ENCODE results near the gene CCN6. TPM values are rescaled to one million over a fixed set of nuclear protein-coding genes. Genes with fewer than 3 reads are reported as not detected.

The CCN6 gene
- total RNA-seq, 1 experiment from 2014 or later = not detected

DNA sequence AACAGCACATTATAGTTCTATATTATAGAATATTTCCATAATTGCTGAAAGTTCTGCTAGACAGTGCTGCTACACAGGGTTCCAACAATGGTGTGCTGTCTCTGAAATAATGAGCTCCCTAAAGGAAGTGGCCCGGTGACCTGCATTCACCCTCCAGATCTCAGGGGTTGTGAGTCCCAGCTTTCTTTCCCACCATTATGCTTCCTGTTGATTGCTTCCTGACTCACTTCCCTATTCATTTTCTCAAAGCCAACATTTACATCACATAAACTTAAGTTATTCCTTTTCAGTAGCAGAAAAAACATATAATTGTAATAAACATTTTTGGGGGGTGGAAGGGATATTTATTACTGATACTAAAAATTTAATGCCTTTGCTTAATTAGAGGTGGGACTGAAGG lies 12.9 kb upstream of the CCN6 start (continued):
- no peak for TF ChIP-seq ZFX (IDR thresholded peaks at IDR 0.05)
- TF ChIP-seq CTCF (IDR thresholded peaks at IDR 0.05 in 2 of 3, conservative IDR thresholded peaks at IDR 0.05 in 1 of 3; ENCODE audit: borderline replicate concordance in 1 of 3, insufficient read depth in 1 of 3, low read depth in 2 of 3, low read length in 2 of 3) = no peak

DNA sequence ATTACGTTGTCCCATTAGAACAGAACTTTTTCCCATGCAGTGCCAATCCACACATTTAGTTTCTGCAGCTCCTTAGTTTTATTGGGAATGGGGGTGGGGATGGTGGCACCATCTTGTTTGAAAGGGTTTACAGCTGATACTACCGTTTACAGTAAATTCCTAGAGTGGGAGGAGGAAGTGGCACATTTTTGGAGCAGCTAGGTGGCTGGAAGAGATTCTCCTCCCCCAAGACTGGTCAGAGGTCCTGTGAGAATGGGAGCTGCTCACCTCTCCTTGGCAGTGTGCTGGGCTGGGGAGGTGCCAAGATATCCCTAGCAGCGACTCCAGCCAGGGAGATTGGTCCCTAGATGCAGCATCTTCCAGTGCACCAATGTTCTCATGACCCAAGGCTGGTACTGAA lies 12.4 kb upstream of the CCN6 start:
- H3K4me1 ChIP-seq (ENCODE audit: control insufficient read depth in 1 of 2, insufficient read depth in 2 of 2, low read length in 2 of 2) = peaks cover 0 to 13% of the 10 kb centered on the region in 2 experiments; a peak in 2 of 4 replicates
- no peaks in the 10 kb centered on the region for H3K36me3 ChIP-seq (ENCODE audit: control insufficient read depth in 1 of 2, insufficient read depth in 2 of 2, low read length in 2 of 2)
- H4K20me1 ChIP-seq (ENCODE audit: insufficient read depth) = no peaks in the 10 kb centered on the region
- no peak overlapping the region for H3K4me3 ChIP-seq (replicated peaks in 1 of 2; ENCODE audit: low read depth in 1 of 2, low read length in 2 of 2)
- H2AFZ ChIP-seq (ENCODE audit: low read depth, low read length, poor library complexity, severe bottlenecking) = no peak overlapping the region
- no peaks in the 10 kb centered on the region for H3K27me3 ChIP-seq (ENCODE audit: insufficient read depth, low read length)
- DNase-seq (ENCODE audit: low read depth, low spot score) (no peak), ATAC-seq (no peak)
- H3K9ac ChIP-seq (ENCODE audit: low read length) = no peak overlapping the region
- no TSS peak for BruUV-seq (replicated peaks)
- H3K9me2 ChIP-seq (ENCODE audit: insufficient read depth) = no peaks in the 10 kb centered on the region
- intact Hi-C loops (cut with micrococcal nuclease) = loop anchor here (5.0 kb wide), 1 partner anchor 44 kb away; no protein-coding TSS in a partner anchor
- no peaks in the 10 kb centered on the region for H3K79me2 ChIP-seq (ENCODE audit: insufficient read depth, low read length)
- H3K9me3 ChIP-seq (ENCODE audit: control insufficient read depth in 1 of 2, insufficient read depth in 1 of 2, low read depth in 1 of 2, low read length in 2 of 2) = no peaks in the 10 kb centered on the region
- RAD21 ChIA-PET (ENCODE audit: low non-redundant PET in 1 of 2, low total read pairs in 2 of 2, uncharacterized antibody in 2 of 2, unreplicated experiment in 2 of 2) = interaction anchor here in 1 of 2 experiments (1.0 kb wide), 1 partner anchor 399 kb away, joined by 4 read pairs; no protein-coding TSS in a partner anchor
- H3K4me2 ChIP-seq (ENCODE audit: low read length) = no peak overlapping the region
- POLR2A ChIA-PET = no interaction called here
- no peak overlapping the region for H3K27ac ChIP-seq (ENCODE audit: low read depth, low read length)
- CTCF ChIA-PET = interaction anchor here (1.2 to 2.3 kb wide), 3 partner anchors 10 to 783 kb away, joined by 3 to 12 read pairs (median 3); a partner anchor contains a TSS
- TF ChIP-seq ATF3 (IDR thresholded peaks at IDR 0.05) (no peak), EZH2phosphoT487 (IDR thresholded peaks at IDR 0.05; ENCODE audit: borderline replicate concordance) (no peak), CEBPB (IDR thresholded peaks at IDR 0.05; ENCODE audit: low read depth) (no peak), YY1 (IDR thresholded peaks at IDR 0.05; ENCODE audit: extremely low read depth, insufficient replicate concordance, low read depth, low read length) (no peak), ZBTB33 (IDR thresholded peaks at IDR 0.05; ENCODE audit: extremely low read depth, insufficient replicate concordance, low read length) (no peak), ZFX (IDR thresholded peaks at IDR 0.05) (no peak), SIN3A (IDR thresholded peaks at IDR 0.05; ENCODE audit: low read depth) (no peak), MAX (IDR thresholded peaks at IDR 0.05) (no peak), EGR1 (IDR thresholded peaks at IDR 0.05; ENCODE audit: low read depth) (no peak), ZNF274 (IDR thresholded peaks at IDR 0.05; ENCODE audit: low read depth, low read length) (no peak), CTCF (IDR thresholded peaks at IDR 0.05 in 2 of 3, conservative IDR thresholded peaks at IDR 0.05 in 1 of 3; ENCODE audit: borderline replicate concordance in 1 of 3, insufficient read depth in 1 of 3, low read depth in 2 of 3, low read length in 2 of 3) (no peak), SP1 (IDR thresholded peaks at IDR 0.05; ENCODE audit: low read depth) (no peak), POLR2A (IDR thresholded peaks at IDR 0.05; ENCODE audit: borderline replicate concordance, extremely low read depth, insufficient read depth, insufficient read length) (no peak), CBX3 (IDR thresholded peaks at IDR 0.05; ENCODE audit: low read depth) (no peak), FOSL1 (IDR thresholded peaks at IDR 0.05; ENCODE audit: low read depth) (no peak), JUND (IDR thresholded peaks at IDR 0.05) (no peak)

All from HCT116 (cell line).